ENCODE measurements around the gene PLCL1.

Gene PLCL1

DNA sequence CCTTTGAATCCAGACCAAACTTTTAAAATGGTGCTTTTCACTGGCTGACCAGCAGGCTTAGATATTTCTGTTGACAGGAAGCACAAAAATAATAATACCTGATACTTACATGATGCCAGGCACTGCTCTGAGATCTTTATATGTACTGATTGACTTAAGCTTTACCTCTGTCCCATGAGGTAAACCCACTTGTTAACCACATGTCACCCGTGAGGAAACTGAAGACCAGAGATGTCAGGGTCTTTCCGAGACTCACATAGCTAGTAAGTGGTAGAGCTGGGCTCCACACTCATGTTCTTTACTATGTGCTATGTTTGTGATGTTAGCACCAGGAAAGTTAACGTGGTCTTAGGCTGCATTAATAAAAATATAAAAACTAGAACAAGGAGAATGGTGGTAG is 297.7 kb downstream of the PLCL1 start:
- no peaks in the 10 kb centered on the region for H3K36me3 ChIP-seq (ENCODE audit: control insufficient read depth in 1 of 2, insufficient read depth in 2 of 2, low read length in 2 of 2)
- H3K4me1 ChIP-seq (ENCODE audit: control insufficient read depth in 1 of 2, insufficient read depth in 2 of 2, low read length in 2 of 2), result peaks cover 0 to 5% of the 10 kb centered on the region in 2 donors
- no peak overlapping the region for H3K27ac ChIP-seq (ENCODE audit: low read length)
- H3K9me3 ChIP-seq (ENCODE audit: control insufficient read depth in 1 of 2, low read length in 2 of 2), result no peaks in the 10 kb centered on the region
- H3K4me3 ChIP-seq (ENCODE audit: low read depth in 1 of 2, low read length in 2 of 2), result no peak overlapping the region
- no peaks in the 10 kb centered on the region for H3K27me3 ChIP-seq (ENCODE audit: low read depth, low read length)

GRCh38 chr2:198102856-198103255 is 298.5 kb downstream of the PLCL1 start:
- no peak overlapping the region for H3K27ac ChIP-seq (ENCODE audit: low read length)

DNA sequence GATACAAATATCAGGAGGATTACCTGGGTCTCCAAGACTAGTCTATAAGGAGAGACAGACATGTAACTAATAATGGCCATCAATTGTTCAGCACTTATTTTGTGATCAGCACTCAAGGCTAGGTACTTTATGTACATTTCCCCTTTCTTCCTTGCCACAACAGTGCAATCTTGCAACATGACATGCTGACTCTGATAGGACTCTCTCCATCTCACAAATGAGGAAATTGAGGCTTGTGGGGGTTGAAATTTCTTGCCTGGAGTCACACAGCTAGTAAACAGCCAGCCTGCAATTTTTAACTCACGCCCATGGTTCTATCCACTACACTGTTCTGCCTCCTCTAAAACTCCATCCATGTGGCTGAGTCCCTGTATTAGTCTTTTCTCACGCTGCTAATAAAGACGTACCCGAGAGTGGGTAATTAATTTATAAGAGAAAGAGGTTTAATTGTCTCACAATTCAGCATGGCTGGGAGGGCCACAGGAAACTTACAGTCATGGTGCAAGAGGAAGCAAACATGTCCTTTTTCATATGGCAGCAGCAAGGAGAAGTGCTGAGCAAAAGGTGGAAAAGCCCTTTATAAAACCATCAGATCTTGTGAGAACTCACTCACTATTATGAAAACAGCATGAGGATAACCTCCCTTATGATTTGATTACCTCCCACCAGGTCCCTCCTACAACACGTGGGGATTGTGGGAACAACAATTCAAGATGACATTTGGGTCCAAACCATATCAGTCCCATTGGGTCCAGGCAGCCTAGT is 302.4 kb downstream of the PLCL1 start:
- H3K27me3 ChIP-seq (ENCODE audit: low read depth, low read length), result no peaks in the 10 kb centered on the region
- no peak overlapping the region for H3K4me3 ChIP-seq (ENCODE audit: low read depth in 1 of 2, low read length in 2 of 2)
- H3K36me3 ChIP-seq (ENCODE audit: control insufficient read depth in 1 of 2, insufficient read depth in 2 of 2, low read length in 2 of 2), result no peaks in the 10 kb centered on the region
- no peak overlapping the region for H3K27ac ChIP-seq (ENCODE audit: low read length)
- H3K4me1 ChIP-seq (ENCODE audit: control insufficient read depth in 1 of 2, insufficient read depth in 2 of 2, low read length in 2 of 2), result peaks cover 0 to 5% of the 10 kb centered on the region in 2 donors
- no peaks in the 10 kb centered on the region for H3K9me3 ChIP-seq (ENCODE audit: control insufficient read depth in 1 of 2, low read length in 2 of 2)

More at GRCh38 chr2:198102856-198103255, 298.5 kb downstream of the PLCL1 start:
- Histone ChIP-seq H3K9me3 (ENCODE audit: control insufficient read depth in 1 of 2, low read length in 2 of 2) (no peaks in the 10 kb centered on the region), H3K4me3 (ENCODE audit: low read depth in 1 of 2, low read length in 2 of 2) (no peak overlapping the region), H3K27me3 (ENCODE audit: low read depth, low read length) (no peaks in the 10 kb centered on the region), H3K4me1 (ENCODE audit: control insufficient read depth in 1 of 2, insufficient read depth in 2 of 2, low read length in 2 of 2) (peaks cover 0 to 5% of the 10 kb centered on the region in 2 donors), H3K36me3 (ENCODE audit: control insufficient read depth in 1 of 2, insufficient read depth in 2 of 2, low read length in 2 of 2) (no peaks in the 10 kb centered on the region)

DNA sequence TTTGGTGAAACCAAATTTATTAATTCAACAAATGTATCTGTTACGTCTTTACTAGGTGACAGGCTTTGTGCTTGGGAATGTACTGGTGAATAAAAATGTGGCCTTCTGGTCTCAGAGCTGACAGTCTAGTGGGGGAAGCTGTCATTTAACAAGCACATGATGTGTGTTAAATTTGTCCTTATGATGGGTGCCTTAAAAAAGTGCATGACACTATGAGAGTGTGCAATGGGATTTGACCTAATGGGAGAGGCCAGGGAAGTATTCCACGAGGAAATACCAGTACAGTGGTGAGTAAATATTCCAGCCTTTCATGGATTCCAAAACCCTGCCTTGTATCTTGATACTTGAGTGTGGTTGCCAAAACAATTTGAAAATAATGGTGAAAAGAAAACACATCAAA is 308.9 kb downstream of the PLCL1 start:
- Histone ChIP-seq H3K9me3 (ENCODE audit: control insufficient read depth in 1 of 2, low read length in 2 of 2) (no peaks in the 10 kb centered on the region), H3K27me3 (ENCODE audit: low read depth, low read length) (no peaks in the 10 kb centered on the region), H3K27ac (ENCODE audit: low read length) (no peak overlapping the region), H3K36me3 (ENCODE audit: control insufficient read depth in 1 of 2, insufficient read depth in 2 of 2, low read length in 2 of 2) (no peaks in the 10 kb centered on the region), H3K4me3 (ENCODE audit: low read depth in 1 of 2, low read length in 2 of 2) (no peak overlapping the region), H3K4me1 (ENCODE audit: control insufficient read depth in 1 of 2, insufficient read depth in 2 of 2, low read length in 2 of 2) (peaks cover 0 to 8% of the 10 kb centered on the region in 2 donors)

DNA sequence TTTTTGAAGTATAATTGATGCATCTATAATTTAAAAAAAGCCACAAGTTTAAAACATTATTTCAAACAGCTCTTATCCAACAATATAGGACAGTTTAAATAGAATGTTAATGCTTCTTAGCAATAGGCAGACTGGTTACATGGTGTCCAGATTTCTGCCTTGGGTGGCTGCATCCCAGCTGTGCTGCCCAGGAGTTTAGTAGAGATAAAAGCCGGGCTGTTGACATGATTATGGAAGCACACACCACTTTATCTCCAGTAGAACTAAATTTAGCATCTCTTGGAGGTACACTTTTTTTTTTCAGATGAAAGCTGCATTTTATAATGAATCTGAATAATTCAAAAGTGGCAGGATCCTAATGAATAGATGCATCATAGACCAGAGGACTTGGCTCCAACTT is 309.7 kb downstream of the PLCL1 start:
- Histone ChIP-seq H3K36me3 (ENCODE audit: control insufficient read depth in 1 of 2, insufficient read depth in 2 of 2, low read length in 2 of 2) (no peaks in the 10 kb centered on the region), H3K27me3 (ENCODE audit: low read depth, low read length) (no peaks in the 10 kb centered on the region), H3K4me3 (ENCODE audit: low read depth in 1 of 2, low read length in 2 of 2) (no peak overlapping the region), H3K9me3 (ENCODE audit: control insufficient read depth in 1 of 2, low read length in 2 of 2) (no peaks in the 10 kb centered on the region), H3K27ac (ENCODE audit: low read length) (no peak overlapping the region), H3K4me1 (ENCODE audit: control insufficient read depth in 1 of 2, insufficient read depth in 2 of 2, low read length in 2 of 2) (peaks cover 0 to 8% of the 10 kb centered on the region in 2 donors)

- no peaks in the 10 kb centered on the region for H3K27me3 ChIP-seq (ENCODE audit: low read depth, low read length)
- H3K9me3 ChIP-seq (ENCODE audit: control insufficient read depth in 1 of 2, low read length in 2 of 2), result no peaks in the 10 kb centered on the region
- no peaks in the 10 kb centered on the region for H3K36me3 ChIP-seq (ENCODE audit: control insufficient read depth in 1 of 2, insufficient read depth in 2 of 2, low read length in 2 of 2)
- no peak overlapping the region for H3K27ac ChIP-seq (ENCODE audit: low read length)
- no peak overlapping the region for H3K4me3 ChIP-seq (ENCODE audit: low read depth in 1 of 2, low read length in 2 of 2)
- peaks cover 0 to 8% of the 10 kb centered on the region in 2 donors for H3K4me1 ChIP-seq (ENCODE audit: control insufficient read depth in 1 of 2, insufficient read depth in 2 of 2, low read length in 2 of 2)
These were observed 310.8 kb downstream of the PLCL1 start for GRCh38 chr2:198115201-198115600.

GRCh38 chr2:198116756-198117155 is 312.4 kb downstream of the PLCL1 start:
- H3K27me3 ChIP-seq (ENCODE audit: low read depth, low read length), result no peaks in the 10 kb centered on the region
- H3K27ac ChIP-seq (ENCODE audit: low read length), result no peak overlapping the region
- H3K9me3 ChIP-seq (ENCODE audit: control insufficient read depth in 1 of 2, low read length in 2 of 2), result no peaks in the 10 kb centered on the region
- no peaks in the 10 kb centered on the region for H3K36me3 ChIP-seq (ENCODE audit: control insufficient read depth in 1 of 2, insufficient read depth in 2 of 2, low read length in 2 of 2)
- peaks cover 0 to 8% of the 10 kb centered on the region in 2 donors for H3K4me1 ChIP-seq (ENCODE audit: control insufficient read depth in 1 of 2, insufficient read depth in 2 of 2, low read length in 2 of 2)
- H3K4me3 ChIP-seq (ENCODE audit: low read depth in 1 of 2, low read length in 2 of 2), result no peak overlapping the region

- H3K9me3 ChIP-seq (ENCODE audit: control insufficient read depth in 1 of 2, low read length in 2 of 2), result no peaks in the 10 kb centered on the region
- H3K27ac ChIP-seq (ENCODE audit: low read length), result no peak overlapping the region
- peaks cover 0 to 8% of the 10 kb centered on the region in 2 donors for H3K4me1 ChIP-seq (ENCODE audit: control insufficient read depth in 1 of 2, insufficient read depth in 2 of 2, low read length in 2 of 2)
- no peaks in the 10 kb centered on the region for H3K36me3 ChIP-seq (ENCODE audit: control insufficient read depth in 1 of 2, insufficient read depth in 2 of 2, low read length in 2 of 2)
- no peaks in the 10 kb centered on the region for H3K27me3 ChIP-seq (ENCODE audit: low read depth, low read length)
- H3K4me3 ChIP-seq (ENCODE audit: low read depth in 1 of 2, low read length in 2 of 2), result no peak overlapping the region
These were observed 313.1 kb downstream of the PLCL1 start for GRCh38 chr2:198117406-198118041.

DNA sequence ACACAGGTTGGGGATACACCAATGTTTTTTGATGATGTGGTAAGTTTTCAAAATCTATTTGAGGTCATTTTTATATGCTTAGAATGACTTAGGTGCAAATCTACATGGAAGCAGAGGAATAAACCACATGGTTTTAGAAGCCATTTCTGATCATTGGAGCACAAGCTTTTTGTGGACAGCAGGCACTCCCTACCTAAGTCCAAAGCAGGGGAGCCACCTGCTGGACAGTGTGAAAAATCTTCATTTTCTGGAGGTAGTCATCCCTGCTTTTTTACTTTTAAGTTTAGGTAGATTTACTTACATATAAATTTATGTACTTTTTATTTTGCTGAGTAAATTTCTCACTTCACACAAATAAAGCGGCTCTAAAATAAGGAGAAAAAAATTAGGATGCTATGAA is 323.2 kb downstream of the PLCL1 start:
- H3K27ac ChIP-seq (ENCODE audit: low read length), result no peak overlapping the region
- H3K27me3 ChIP-seq (ENCODE audit: low read depth, low read length), result no peaks in the 10 kb centered on the region
- H3K4me1 ChIP-seq (ENCODE audit: control insufficient read depth in 1 of 2, insufficient read depth in 2 of 2, low read length in 2 of 2), result peaks cover 0 to 7% of the 10 kb centered on the region in 2 donors
- H3K4me3 ChIP-seq (ENCODE audit: low read depth in 1 of 2, low read length in 2 of 2), result no peak overlapping the region
- H3K36me3 ChIP-seq (ENCODE audit: control insufficient read depth in 1 of 2, insufficient read depth in 2 of 2, low read length in 2 of 2), result no peaks in the 10 kb centered on the region
- no peaks in the 10 kb centered on the region for H3K9me3 ChIP-seq (ENCODE audit: control insufficient read depth in 1 of 2, low read length in 2 of 2)

DNA sequence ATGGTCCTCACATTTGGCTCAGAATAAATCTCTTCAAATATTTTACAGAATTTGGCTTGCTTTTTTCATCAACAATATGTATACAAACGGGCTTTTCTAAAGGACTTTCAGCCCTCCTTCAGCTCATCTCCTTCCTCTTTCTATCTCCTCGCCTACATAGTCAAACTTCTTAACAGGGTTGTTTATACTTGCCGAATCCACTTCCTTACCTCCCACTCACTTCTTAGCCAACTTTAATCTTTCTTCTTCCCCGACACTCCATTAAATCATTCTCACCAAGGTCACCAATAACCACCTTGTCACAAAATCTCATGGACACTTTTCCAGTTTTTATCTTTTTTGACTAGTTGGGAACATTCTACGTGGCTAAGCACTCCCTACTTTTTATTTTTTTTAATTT is 325.2 kb downstream of the PLCL1 start:
- peaks cover 0 to 4% of the 10 kb centered on the region in 2 donors for H3K4me1 ChIP-seq (ENCODE audit: control insufficient read depth in 1 of 2, insufficient read depth in 2 of 2, low read length in 2 of 2)
- H3K36me3 ChIP-seq (ENCODE audit: control insufficient read depth in 1 of 2, insufficient read depth in 2 of 2, low read length in 2 of 2), result no peaks in the 10 kb centered on the region
- no peaks in the 10 kb centered on the region for H3K9me3 ChIP-seq (ENCODE audit: control insufficient read depth in 1 of 2, low read length in 2 of 2)
- H3K27me3 ChIP-seq (ENCODE audit: low read depth, low read length), result no peaks in the 10 kb centered on the region
- no peak overlapping the region for H3K27ac ChIP-seq (ENCODE audit: low read length)
- H3K4me3 ChIP-seq (ENCODE audit: low read depth in 1 of 2, low read length in 2 of 2), result no peak overlapping the region

- no peaks in the 10 kb centered on the region for H3K9me3 ChIP-seq (ENCODE audit: control insufficient read depth in 1 of 2, low read length in 2 of 2)
- H3K36me3 ChIP-seq (ENCODE audit: control insufficient read depth in 1 of 2, insufficient read depth in 2 of 2, low read length in 2 of 2), result no peaks in the 10 kb centered on the region
- H3K4me3 ChIP-seq (ENCODE audit: low read depth in 1 of 2, low read length in 2 of 2), result no peak overlapping the region
- peaks cover 0 to 12% of the 10 kb centered on the region in 2 donors for H3K4me1 ChIP-seq (ENCODE audit: control insufficient read depth in 1 of 2, insufficient read depth in 2 of 2, low read length in 2 of 2)
- H3K27me3 ChIP-seq (ENCODE audit: low read depth, low read length), result no peaks in the 10 kb centered on the region
- H3K27ac ChIP-seq (ENCODE audit: low read length), result no peak overlapping the region
These were observed 330.0 kb downstream of the PLCL1 start for GRCh38 chr2:198134293-198134955.
